ENCODE measurements around the gene PI16.

The PI16 gene

DNA sequence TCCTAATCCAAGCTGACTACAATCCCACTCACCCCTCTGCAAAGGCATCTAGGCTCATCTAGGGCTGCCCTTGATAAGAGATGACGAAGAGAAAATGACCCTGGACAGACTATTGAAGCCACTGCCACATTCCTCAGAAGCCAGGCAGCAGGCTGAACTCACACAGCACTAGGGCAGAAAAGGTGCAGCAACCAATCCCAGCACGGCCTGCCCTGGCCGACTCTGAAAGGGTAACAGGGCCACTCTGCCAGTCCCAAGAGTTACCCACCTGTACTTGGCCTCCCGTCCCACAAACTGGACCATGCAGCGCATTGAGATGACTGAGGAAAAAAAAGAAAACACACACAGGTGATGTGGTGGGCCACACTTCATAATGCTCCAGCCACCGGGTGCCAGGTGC, 22.4 kb downstream of the PI16 start:
- H3K9me3 ChIP-seq (ENCODE audit: control extremely low read depth in 1 of 5, control insufficient read depth in 4 of 5, insufficient read depth in 2 of 5, low read depth in 1 of 5, low read length in 4 of 5), result no peaks in the 10 kb centered on the region
- H3K4me1 ChIP-seq (ENCODE audit: control extremely low read depth in 1 of 4, control insufficient read depth in 4 of 4, insufficient read depth in 4 of 4, low read length in 3 of 4), result no peaks in the 10 kb centered on the region
- no peak for DNase-seq
- H3K4me3 ChIP-seq (ENCODE audit: control insufficient read depth in 1 of 7, extremely low read depth in 1 of 7, insufficient read depth in 4 of 7, low read depth in 2 of 7, low read length in 6 of 7), result no peak overlapping the region
- H3K27me3 ChIP-seq (replicated peaks in 2 of 5; ENCODE audit: control insufficient read depth in 4 of 5, insufficient read depth in 5 of 5, low read length in 4 of 5), result no peaks in the 10 kb centered on the region
- no peak overlapping the region for H3K27ac ChIP-seq (ENCODE audit: insufficient read depth in 1 of 2, low read depth in 1 of 2, low read length in 2 of 2, poor library complexity in 1 of 2, severe bottlenecking in 2 of 2)
- CTCF ChIA-PET, result interaction anchor here (1.0 to 3.4 kb wide), 8 partner anchors 8 to 235 kb away, joined by 3 to 20 read pairs (median 4); no protein-coding TSS in a partner anchor
- peaks cover 15 to 90% (median 54%) of the 10 kb centered on the region in 4 experiments for H3K36me3 ChIP-seq (ENCODE audit: control insufficient read depth in 4 of 4, insufficient read depth in 4 of 4, low read length in 3 of 4)
- POLR2A ChIA-PET, result interaction anchor here (0.6 to 1.0 kb wide), 2 partner anchors 9 to 128 kb away, joined by 3 read pairs; partner anchors contain the start of gene MTCH1
- WGBS (ENCODE audit: insufficient coverage), result 100% methylated on average over 6 of the region's 6 CpGs

DNA sequence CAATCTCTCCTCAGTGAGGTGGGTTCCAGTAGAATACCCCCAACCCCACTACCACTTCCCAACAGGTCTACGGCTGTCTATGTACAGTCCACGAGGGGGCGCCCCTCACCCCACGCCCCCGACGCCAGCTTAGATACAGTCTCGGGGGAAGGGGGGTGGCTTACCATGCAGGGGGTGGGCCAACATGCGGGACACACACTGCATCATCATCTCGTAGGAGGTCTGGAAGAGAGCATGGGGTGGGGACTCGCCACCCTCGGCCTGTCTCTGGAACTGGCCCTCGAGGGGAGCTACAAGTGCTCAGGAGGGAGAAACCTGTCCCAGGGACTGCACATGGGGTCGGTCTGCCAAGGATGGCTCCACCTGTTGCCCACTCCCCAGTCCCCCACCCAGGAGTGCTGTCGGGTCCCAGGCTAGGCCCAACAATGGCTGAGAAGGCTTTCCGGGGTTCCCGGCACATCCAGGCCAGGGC, 23.0 kb downstream of the PI16 start:
- H3K4me1 ChIP-seq (ENCODE audit: control extremely low read depth in 1 of 4, control insufficient read depth in 4 of 4, insufficient read depth in 4 of 4, low read length in 3 of 4), result no peaks in the 10 kb centered on the region
- CTCF ChIA-PET, result interaction anchor here (0.8 to 4.9 kb wide), 10 partner anchors 13 to 235 kb away, joined by 3 to 45 read pairs (median 3); partner anchors contain the start of genes C6orf89 and PPIL1
- peak in 2 of 3 donors; percentile 42 to 48 for DNase-seq
- POLR2A ChIA-PET, result interaction anchor here (0.6 to 1.0 kb wide), 2 partner anchors 9 to 129 kb away, joined by 3 read pairs; partner anchors contain the start of gene MTCH1
- H3K27me3 ChIP-seq (replicated peaks in 2 of 5; ENCODE audit: control insufficient read depth in 4 of 5, insufficient read depth in 5 of 5, low read length in 4 of 5), result no peaks in the 10 kb centered on the region
- H3K4me3 ChIP-seq (ENCODE audit: control insufficient read depth in 1 of 7, extremely low read depth in 1 of 7, insufficient read depth in 4 of 7, low read depth in 2 of 7, low read length in 6 of 7), result no peak overlapping the region
- 98% methylated on average over 8 of the region's 16 CpGs for WGBS (ENCODE audit: insufficient coverage)
- H3K9me3 ChIP-seq (ENCODE audit: control extremely low read depth in 1 of 5, control insufficient read depth in 4 of 5, insufficient read depth in 2 of 5, low read depth in 1 of 5, low read length in 4 of 5), result no peaks in the 10 kb centered on the region
- H3K36me3 ChIP-seq (ENCODE audit: control insufficient read depth in 4 of 4, insufficient read depth in 4 of 4, low read length in 3 of 4), result peaks cover 9 to 84% (median 49%) of the 10 kb centered on the region in 4 experiments
- no peak overlapping the region for H3K27ac ChIP-seq (ENCODE audit: insufficient read depth in 1 of 2, low read depth in 1 of 2, low read length in 2 of 2, poor library complexity in 1 of 2, severe bottlenecking in 2 of 2)

DNA sequence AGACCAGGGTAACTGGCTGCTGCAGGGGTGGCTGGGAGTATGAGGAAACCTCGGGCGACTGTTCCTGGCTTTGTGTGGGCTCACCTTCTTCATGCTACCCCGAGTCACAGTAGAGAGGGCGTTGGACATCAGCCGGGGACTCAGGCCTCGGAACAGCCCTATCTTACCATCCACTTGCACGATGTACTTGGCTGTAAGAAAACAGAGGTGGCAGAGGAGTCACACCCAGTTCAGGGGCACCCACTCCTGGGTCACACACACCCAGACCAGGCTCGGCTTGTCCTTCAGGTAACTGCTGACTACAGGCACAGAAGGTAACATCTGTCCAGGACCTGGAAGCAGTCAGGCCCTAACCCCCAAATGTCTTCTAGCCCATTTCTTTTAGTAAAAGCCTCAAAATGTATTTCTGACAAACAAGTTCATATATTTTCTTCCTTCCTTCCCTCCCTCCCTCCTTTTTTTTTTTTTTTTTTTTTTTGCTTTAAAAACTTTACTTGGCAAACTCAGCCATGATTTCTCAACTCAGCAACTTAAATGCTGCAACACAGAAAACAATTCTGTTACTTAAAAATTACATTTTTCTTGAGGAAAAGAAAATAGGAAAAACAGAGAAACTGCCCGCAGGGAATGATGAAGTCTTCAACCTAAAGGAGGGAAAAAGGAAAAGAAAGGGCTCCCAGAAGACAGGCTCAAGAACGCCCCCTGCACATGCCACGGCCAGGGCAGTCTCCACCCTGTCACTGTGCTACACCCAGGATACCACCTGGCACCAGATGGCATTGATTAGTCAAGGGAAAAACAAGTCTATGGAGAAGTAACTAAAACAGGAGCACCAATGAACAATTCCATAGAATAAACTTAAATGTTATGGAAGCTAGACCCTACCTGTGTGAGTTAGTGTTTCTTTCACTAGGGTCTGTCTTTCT, 24.1 kb downstream of the PI16 start:
- CTCF ChIA-PET, result interaction anchor here (0.7 to 4.9 kb wide), 22 partner anchors 8 to 234 kb away, joined by 3 to 45 read pairs (median 4); partner anchors contain the start of genes C6orf89, FGD2 and PI16
- POLR2A ChIA-PET, result no interaction called here

DNA sequence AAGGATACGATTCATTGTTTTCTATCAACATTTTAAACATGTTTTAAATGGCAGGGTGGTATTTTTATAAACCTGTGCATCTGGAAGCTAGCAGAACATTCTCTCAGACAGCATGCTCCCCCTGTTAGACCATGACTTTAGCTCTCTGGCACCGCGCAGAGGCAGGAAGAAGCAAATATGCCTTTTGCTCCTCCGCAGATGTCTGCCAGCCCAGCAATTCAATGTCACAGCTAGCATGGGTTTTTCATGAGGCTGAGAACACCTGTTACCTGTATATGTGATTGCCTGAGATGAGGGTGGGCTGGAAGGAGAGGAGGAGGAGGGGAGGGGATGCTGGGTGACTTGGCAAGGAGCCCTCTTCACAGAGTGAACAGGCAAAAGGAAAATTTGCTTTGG, 24.8 kb downstream of the PI16 start:
- peak; percentile 42 to 77 (median 72) for DNase-seq
- Histone ChIP-seq H3K36me3 (ENCODE audit: control insufficient read depth in 4 of 4, insufficient read depth in 4 of 4, low read length in 3 of 4) (peaks cover 8 to 66% (median 38%) of the 10 kb centered on the region in 4 experiments), H3K4me3 (ENCODE audit: control insufficient read depth in 1 of 7, extremely low read depth in 1 of 7, insufficient read depth in 4 of 7, low read depth in 2 of 7, low read length in 6 of 7) (no peak overlapping the region), H3K27ac (ENCODE audit: insufficient read depth in 1 of 2, low read depth in 1 of 2, low read length in 2 of 2, poor library complexity in 1 of 2, severe bottlenecking in 2 of 2) (no peak overlapping the region), H3K9me3 (ENCODE audit: control extremely low read depth in 1 of 5, control insufficient read depth in 4 of 5, insufficient read depth in 2 of 5, low read depth in 1 of 5, low read length in 4 of 5) (no peaks in the 10 kb centered on the region), H3K27me3 (replicated peaks in 2 of 5; ENCODE audit: control insufficient read depth in 4 of 5, insufficient read depth in 5 of 5, low read length in 4 of 5) (no peaks in the 10 kb centered on the region), H3K4me1 (ENCODE audit: control extremely low read depth in 1 of 4, control insufficient read depth in 4 of 4, insufficient read depth in 4 of 4, low read length in 3 of 4) (peaks cover 5 to 17% (median 11%) of the 10 kb centered on the region in 4 experiments)
- POLR2A ChIA-PET, result no interaction called here
- CTCF ChIA-PET, result interaction anchor here (0.7 to 4.9 kb wide), 17 partner anchors 8 to 214 kb away, joined by 3 to 45 read pairs (median 4); partner anchors contain the start of genes C6orf89, FGD2 and PI16
- WGBS (ENCODE audit: insufficient coverage), result 18% methylated on average over 3 of the region's 4 CpGs

More for the DNA sequence above, 24.1 kb downstream of the PI16 start:
- Histone ChIP-seq H3K36me3 (ENCODE audit: control insufficient read depth in 4 of 4, insufficient read depth in 4 of 4, low read length in 3 of 4) (peaks cover 8 to 73% (median 42%) of the 10 kb centered on the region in 4 experiments), H3K4me1 (ENCODE audit: control extremely low read depth in 1 of 4, control insufficient read depth in 4 of 4, insufficient read depth in 4 of 4, low read length in 3 of 4) (peaks cover 2 to 10% (median 8%) of the 10 kb centered on the region in 4 experiments), H3K9me3 (ENCODE audit: control extremely low read depth in 1 of 5, control insufficient read depth in 4 of 5, insufficient read depth in 2 of 5, low read depth in 1 of 5, low read length in 4 of 5) (no peaks in the 10 kb centered on the region), H3K4me3 (ENCODE audit: control insufficient read depth in 1 of 7, extremely low read depth in 1 of 7, insufficient read depth in 4 of 7, low read depth in 2 of 7, low read length in 6 of 7) (no peak overlapping the region), H3K27ac (ENCODE audit: insufficient read depth in 1 of 2, low read depth in 1 of 2, low read length in 2 of 2, poor library complexity in 1 of 2, severe bottlenecking in 2 of 2) (peak overlapping the region in 1 of 2 experiments; percentile 21), H3K27me3 (replicated peaks in 2 of 5; ENCODE audit: control insufficient read depth in 4 of 5, insufficient read depth in 5 of 5, low read length in 4 of 5) (no peaks in the 10 kb centered on the region)
- no peak for DNase-seq
- WGBS (ENCODE audit: insufficient coverage), result 97% methylated on average over 8 of the region's 11 CpGs

DNA sequence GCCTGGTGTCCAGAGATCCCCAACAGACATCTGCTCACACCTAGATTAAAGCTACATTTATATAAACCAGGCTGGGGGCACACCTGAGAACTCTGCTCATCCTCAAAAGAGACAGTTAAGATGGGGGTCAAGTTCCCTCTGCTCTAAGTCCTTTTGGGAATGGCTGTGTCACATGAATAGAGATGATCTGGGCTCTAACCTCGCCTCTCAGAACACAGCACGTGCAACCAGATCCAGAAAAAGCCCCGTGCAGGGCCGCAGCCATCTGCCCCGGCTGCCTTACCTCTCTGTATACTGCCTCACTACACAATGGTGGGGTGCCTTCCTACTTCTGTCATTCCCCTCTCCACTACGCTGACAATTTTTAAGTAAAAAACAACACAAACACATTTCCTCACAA, 25.6 kb downstream of the PI16 start:
- no peaks in the 10 kb centered on the region for H3K27me3 ChIP-seq (replicated peaks in 2 of 5; ENCODE audit: control insufficient read depth in 4 of 5, insufficient read depth in 5 of 5, low read length in 4 of 5)
- H3K4me3 ChIP-seq (ENCODE audit: control insufficient read depth in 1 of 7, extremely low read depth in 1 of 7, insufficient read depth in 4 of 7, low read depth in 2 of 7, low read length in 6 of 7), result no peak overlapping the region
- H3K4me1 ChIP-seq (ENCODE audit: control extremely low read depth in 1 of 4, control insufficient read depth in 4 of 4, insufficient read depth in 4 of 4, low read length in 3 of 4), result peaks cover 6 to 25% (median 18%) of the 10 kb centered on the region in 4 experiments
- DNase-seq, result no peak
- WGBS (ENCODE audit: insufficient coverage), result 94% methylated on average over 6 of the region's 6 CpGs
- H3K27ac ChIP-seq (ENCODE audit: insufficient read depth in 1 of 2, low read depth in 1 of 2, low read length in 2 of 2, poor library complexity in 1 of 2, severe bottlenecking in 2 of 2), result no peak overlapping the region
- H3K9me3 ChIP-seq (ENCODE audit: control extremely low read depth in 1 of 5, control insufficient read depth in 4 of 5, insufficient read depth in 2 of 5, low read depth in 1 of 5, low read length in 4 of 5), result no peaks in the 10 kb centered on the region
- H3K36me3 ChIP-seq (ENCODE audit: control insufficient read depth in 4 of 4, insufficient read depth in 4 of 4, low read length in 3 of 4), result peaks cover 4 to 58% (median 31%) of the 10 kb centered on the region in 4 experiments
- CTCF ChIA-PET, result interaction anchor here (0.8 to 4.9 kb wide), 9 partner anchors 9 to 213 kb away, joined by 3 to 45 read pairs (median 10); partner anchors contain the start of genes C6orf89 and FGD2
- POLR2A ChIA-PET, result no interaction called here

DNA sequence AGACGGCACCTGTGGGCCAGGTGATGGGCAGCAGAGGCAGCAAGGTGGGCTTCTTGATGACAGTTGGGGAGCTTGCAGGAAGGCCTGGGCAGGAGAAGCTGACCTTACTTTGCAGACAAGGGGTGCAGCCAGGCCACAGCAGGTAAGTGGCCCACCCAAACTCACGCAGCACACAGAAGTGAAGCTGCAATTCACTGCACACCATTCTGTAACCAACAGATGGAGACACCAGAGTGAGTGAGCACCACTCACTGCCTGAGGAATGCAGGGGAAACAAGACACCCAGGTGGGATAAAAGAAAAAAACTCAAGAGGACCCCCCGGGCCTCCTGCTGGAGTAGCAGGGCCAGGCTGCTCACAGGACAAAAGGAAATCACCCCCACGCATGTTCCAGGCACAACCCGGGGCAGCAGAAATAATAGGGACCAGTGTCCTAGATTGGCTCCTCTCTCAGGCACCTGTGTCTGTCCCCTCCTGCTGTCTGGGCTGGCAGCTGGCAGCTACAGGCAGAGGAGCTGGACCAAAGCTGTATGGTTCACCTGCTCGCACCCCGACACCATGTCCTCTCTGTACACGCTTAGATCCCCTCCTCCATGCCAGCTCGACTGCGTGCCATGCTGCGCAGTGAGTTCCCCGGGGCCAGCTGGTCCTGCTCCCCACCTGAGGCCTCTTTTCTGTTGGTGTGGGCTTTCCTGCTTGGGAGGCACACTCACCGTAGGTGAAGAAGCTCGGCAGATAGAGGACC, 26.5 kb downstream of the PI16 start:
- no peak for DNase-seq
- H3K4me1 ChIP-seq (ENCODE audit: control extremely low read depth in 1 of 4, control insufficient read depth in 4 of 4, insufficient read depth in 4 of 4, low read length in 3 of 4), result peaks cover 6 to 28% (median 21%) of the 10 kb centered on the region in 4 experiments
- H3K9me3 ChIP-seq (ENCODE audit: control extremely low read depth in 1 of 5, control insufficient read depth in 4 of 5, insufficient read depth in 2 of 5, low read depth in 1 of 5, low read length in 4 of 5), result no peaks in the 10 kb centered on the region
- H3K27ac ChIP-seq (ENCODE audit: insufficient read depth in 1 of 2, low read depth in 1 of 2, low read length in 2 of 2, poor library complexity in 1 of 2, severe bottlenecking in 2 of 2), result no peak overlapping the region
- POLR2A ChIA-PET, result no interaction called here
- H3K27me3 ChIP-seq (replicated peaks in 2 of 5; ENCODE audit: control insufficient read depth in 4 of 5, insufficient read depth in 5 of 5, low read length in 4 of 5), result no peaks in the 10 kb centered on the region
- CTCF ChIA-PET, result interaction anchor here (0.7 to 4.9 kb wide), 10 partner anchors 8 to 213 kb away, joined by 3 to 45 read pairs (median 7); partner anchors contain the start of genes C6orf89 and FGD2
- 91% methylated on average over 13 of the region's 14 CpGs for WGBS (ENCODE audit: insufficient coverage)
- H3K36me3 ChIP-seq (ENCODE audit: control insufficient read depth in 4 of 4, insufficient read depth in 4 of 4, low read length in 3 of 4), result peaks cover 3 to 49% (median 25%) of the 10 kb centered on the region in 4 experiments
- H3K4me3 ChIP-seq (ENCODE audit: control insufficient read depth in 1 of 7, extremely low read depth in 1 of 7, insufficient read depth in 4 of 7, low read depth in 2 of 7, low read length in 6 of 7), result no peak overlapping the region
